22Rv1 (cell line): ENCODE data around the gene KRTAP5-10.
"Not testable (repeated sequence)": the region's sequence is repeated elsewhere in the genome, so short reads cannot be mapped to it uniquely, and the experiment has no call there.

ENCODE experiments used
- H3K27ac ChIP-seq: fragments of 450-650 bp; 2 replicates; pipeline ENCODE4 v1.5.1; 2017
- CTCF ChIP-seq: fragments of 450-650 bp; IDR thresholded peaks from 2 replicates; pipeline ENCODE4 v1.5.1; 2017; ENCODE audit warnings: mild to moderate bottlenecking
- ZFX ChIP-seq: fragments of 450-650 bp; IDR thresholded peaks from 2 replicates; pipeline ENCODE4 v1.6.1; 2017; ENCODE audit warnings: antibody characterized with exemption, borderline replicate concordance

KRTAP5-10 gene

GRCh38 chr11:71557257-71557656 is 8.1 kb upstream of the KRTAP5-10 start:
- H3K27ac ChIP-seq: no peak overlapping the region
- no peak for TF ChIP-seq CTCF
- no peak for TF ChIP-seq ZFX

DNA sequence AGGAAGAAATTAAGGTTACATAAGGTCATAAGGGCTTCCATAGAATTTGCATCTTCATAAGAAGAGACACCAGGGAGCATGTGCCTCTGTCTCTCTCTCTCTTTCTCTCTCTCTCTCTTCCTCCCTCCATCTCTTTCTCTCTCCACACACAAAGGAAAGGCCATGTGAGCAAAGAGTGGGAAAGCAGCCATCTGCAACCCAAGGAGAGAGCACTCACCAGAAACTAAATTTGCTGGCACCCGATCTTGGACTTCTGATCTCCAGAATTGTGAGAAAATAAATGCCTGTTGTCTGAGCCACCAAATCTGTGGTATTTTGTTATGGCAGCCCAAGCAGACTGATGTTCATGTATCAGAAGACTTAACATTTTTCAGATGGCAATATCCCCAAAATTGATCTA is 6.4 kb upstream of the KRTAP5-10 start:
- no peak overlapping the region for H3K27ac ChIP-seq
- TF ChIP-seq CTCF: no peak
- no peak for TF ChIP-seq ZFX

DNA sequence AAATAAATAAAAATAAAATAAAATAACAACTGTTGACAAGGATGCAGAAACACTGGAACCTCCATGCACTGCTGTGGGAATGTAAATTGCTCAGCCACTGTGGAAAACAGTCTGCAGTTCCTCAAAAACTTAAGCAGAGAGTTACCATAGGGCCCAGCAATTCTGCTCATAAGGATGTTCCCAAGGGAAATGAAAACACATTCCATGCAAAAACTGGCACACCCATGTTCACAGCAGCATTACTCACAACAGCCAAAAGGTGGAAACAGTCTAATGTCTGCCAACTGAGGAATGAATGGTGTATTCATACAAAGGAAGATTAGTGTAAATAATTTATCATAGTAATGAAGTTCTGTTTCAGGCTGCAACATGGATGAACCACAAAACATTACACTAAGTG is 3.2 kb upstream of the KRTAP5-10 start:
- no peak overlapping the region for H3K27ac ChIP-seq
- TF ChIP-seq ZFX (no peak), CTCF (no peak)

DNA sequence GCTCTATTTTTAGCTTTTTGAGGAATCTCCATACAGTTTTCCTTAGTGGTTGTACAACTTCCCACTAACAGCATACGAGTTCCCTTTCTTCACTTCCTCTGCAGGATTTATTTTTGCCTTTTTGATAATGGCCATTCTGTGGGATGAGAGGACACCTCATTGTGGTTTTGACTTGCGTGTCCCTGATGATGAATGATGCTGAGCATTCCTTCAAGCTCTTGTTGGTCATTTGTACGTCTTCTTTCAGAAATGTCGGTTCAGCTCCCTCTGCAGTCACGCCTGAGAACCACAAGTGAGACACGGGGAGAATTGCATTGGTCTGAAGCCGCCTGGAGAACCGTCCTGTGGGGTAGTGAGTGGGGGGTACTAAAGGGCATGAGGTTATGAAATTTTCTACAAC is 2.0 kb upstream of the KRTAP5-10 start:
- TF ChIP-seq ZFX (no peak), CTCF (peak; percentile 54)
- H3K27ac ChIP-seq: no peak overlapping the region

- TF ChIP-seq CTCF: no peak
- TF ChIP-seq ZFX: no peak
These were observed 933 bp upstream of the KRTAP5-10 start for GRCh38 chr11:71564430-71564829.

GRCh38 chr11:71566081-71566620 is 788 bp downstream of the KRTAP5-10 start:
- TF ChIP-seq ZFX: no peak
- H3K27ac ChIP-seq: no peak overlapping the region

More at GRCh38 chr11:71564430-71564829, 933 bp upstream of the KRTAP5-10 start:
- no peak overlapping the region for H3K27ac ChIP-seq

DNA sequence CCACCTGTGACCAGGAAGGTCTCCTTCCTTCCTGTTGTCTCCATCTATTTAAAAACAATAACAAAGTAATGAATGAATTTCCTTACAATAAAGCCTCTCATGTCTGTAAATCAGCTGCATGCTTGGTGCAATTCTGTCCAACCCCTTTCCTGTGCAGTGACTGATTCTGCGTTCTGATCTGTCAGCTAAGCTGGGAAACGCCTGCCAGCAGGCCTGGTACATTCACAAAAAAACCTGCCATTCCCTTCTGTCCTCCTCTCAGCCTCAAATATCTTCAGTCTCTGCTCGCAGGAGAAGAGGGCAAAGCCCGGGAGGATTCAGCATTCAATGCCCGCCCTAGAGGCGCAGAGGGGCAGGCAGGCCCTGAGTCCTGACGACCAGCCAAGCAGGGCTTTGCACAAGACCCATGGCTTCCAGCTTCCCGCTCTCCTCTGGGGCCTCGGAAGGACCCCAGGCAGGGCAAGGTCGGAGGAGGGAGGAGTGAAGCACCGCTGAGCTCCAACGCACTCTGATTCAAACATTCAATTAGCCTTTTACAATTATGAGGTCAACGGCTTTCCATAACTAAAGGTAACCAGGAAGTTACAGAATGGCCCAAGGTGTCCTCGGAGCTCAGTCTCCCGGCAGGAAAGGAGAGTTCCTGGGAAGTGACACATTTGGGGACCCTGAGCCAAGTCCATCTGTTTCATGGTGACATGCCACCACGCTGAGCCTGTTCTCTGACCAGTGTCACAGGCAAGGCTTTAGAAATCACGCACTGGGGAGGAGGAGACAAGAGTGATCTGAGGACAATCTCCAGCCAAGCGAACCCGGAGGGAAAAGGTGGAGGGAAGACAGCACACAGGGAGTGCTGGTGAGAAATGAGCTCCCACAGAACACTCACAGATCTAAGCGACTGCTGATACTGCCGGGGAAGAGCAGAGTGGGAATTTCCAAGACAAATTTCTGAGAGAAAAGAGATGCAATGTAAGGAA is 1.6 kb downstream of the KRTAP5-10 start:
- H3K27ac ChIP-seq: not testable (repeated sequence)

- not testable (repeated sequence) for H3K27ac ChIP-seq
- TF ChIP-seq CTCF: peak; percentile 21
These were observed 2.3 kb downstream of the KRTAP5-10 start for GRCh38 chr11:71567633-71568032.
